ENCODE results near the gene C3orf18. TPM values are rescaled to one million over a fixed set of nuclear protein-coding genes. Genes with fewer than 3 reads are reported as not detected.
A peak's percentile ranks its signal among the peaks of the same experiment; 100 is the strongest.

The C3orf18 gene
- total RNA-seq: 10 to 100 TPM; 53.2 to 58.4 TPM

GRCh38 chr3:50567386-50568167 lies at the start of gene C3orf18:
TSS of gene C3orf18 (minus strand) at chr3:50567747. CDS start at chr3:50565699, 2,048 bp downstream.
- peaks cover 59% of the 10 kb centered on the region for H3K4me1 Mint-ChIP-seq
- peak within 1 kb of the TSS; percentile 96 for H3K27ac Mint-ChIP-seq
- POLR2A ChIA-PET: interaction anchor here (0.7 to 26.1 kb wide), 19 partner anchors 10 to 332 kb away, joined by 3 to 3572 read pairs (median 7); partner anchors contain the start of genes CISH, CYB561D2, HYAL3 and MAPKAPK3
- H3K4me3 Mint-ChIP-seq: peak within 1 kb of the TSS; percentile 96
- no peaks in the 10 kb centered on the region for H3K27me3 Mint-ChIP-seq
- no peaks in the 10 kb centered on the region for H3K9me3 Mint-ChIP-seq
- DNase-seq (peak; percentile 96), ATAC-seq (ENCODE audit: low read depth) (peak; percentile 80)
- H3K36me3 Mint-ChIP-seq: peaks cover 42% of the 10 kb centered on the region

- POLR2A ChIA-PET: interaction anchor here (0.6 to 25.9 kb wide), 14 partner anchors 11 to 1055 kb away, joined by 3 to 3572 read pairs (median 12); partner anchors contain the start of genes C3orf18, CISH, HEMK1 and MANF
- DNase-seq (peak; percentile 98), ATAC-seq (ENCODE audit: low read depth) (peak; percentile 41)
- peak overlapping the region; percentile 95 for H3K27ac Mint-ChIP-seq
- H3K4me1 Mint-ChIP-seq: peaks cover 59% of the 10 kb centered on the region
- peaks cover 49% of the 10 kb centered on the region for H3K36me3 Mint-ChIP-seq
- H3K27me3 Mint-ChIP-seq: no peaks in the 10 kb centered on the region
- peak overlapping the region; percentile 97 for H3K4me3 Mint-ChIP-seq
- H3K9me3 Mint-ChIP-seq: no peaks in the 10 kb centered on the region
These were observed 49.2 kb upstream of the C3orf18 start for GRCh38 chr3:50616770-50617095.

- H3K9me3 Mint-ChIP-seq: no peaks in the 10 kb centered on the region
- peaks cover 52% of the 10 kb centered on the region for H3K36me3 Mint-ChIP-seq
- peak overlapping the region; percentile 97 for H3K4me3 Mint-ChIP-seq
- peak; percentile 1 for ATAC-seq (ENCODE audit: low read depth)
- POLR2A ChIA-PET: interaction anchor here (0.6 to 25.9 kb wide), 20 partner anchors 8 to 1367 kb away, joined by 3 to 3572 read pairs (median 5); partner anchors contain the start of genes ACY1, C3orf18, CISH and DOCK3
- H3K4me1 Mint-ChIP-seq: peaks cover 59% of the 10 kb centered on the region
- no peaks in the 10 kb centered on the region for H3K27me3 Mint-ChIP-seq
- DNase-seq: peak; percentile 81
- H3K27ac Mint-ChIP-seq: peak overlapping the region; percentile 95
These were observed 48.6 kb upstream of the C3orf18 start for GRCh38 chr3:50616003-50616769.

GRCh38 chr3:50615190-50615589 lies 47.6 kb upstream of the C3orf18 start:
- H3K27ac Mint-ChIP-seq: peak overlapping the region; percentile 95
- ATAC-seq (ENCODE audit: low read depth): no peak
- H3K27me3 Mint-ChIP-seq: no peaks in the 10 kb centered on the region
- peaks cover 49% of the 10 kb centered on the region for H3K4me1 Mint-ChIP-seq
- POLR2A ChIA-PET: interaction anchor here (1.0 to 25.9 kb wide), 11 partner anchors 9 to 1368 kb away, joined by 3 to 3572 read pairs (median 20); partner anchors contain the start of genes ACY1, C3orf18, CISH and HEMK1
- H3K4me3 Mint-ChIP-seq: peak overlapping the region; percentile 97
- H3K9me3 Mint-ChIP-seq: no peaks in the 10 kb centered on the region
- H3K36me3 Mint-ChIP-seq: peaks cover 52% of the 10 kb centered on the region
- no peak for DNase-seq

- peaks cover 58% of the 10 kb centered on the region for H3K36me3 Mint-ChIP-seq
- DNase-seq: no peak
- peak overlapping the region; percentile 98 for H3K27ac Mint-ChIP-seq
- peaks cover 34% of the 10 kb centered on the region for H3K4me1 Mint-ChIP-seq
- no peak for ATAC-seq (ENCODE audit: low read depth)
- POLR2A ChIA-PET: interaction anchor here (1.2 to 25.9 kb wide), 12 partner anchors 4 to 887 kb away, joined by 3 to 3572 read pairs (median 17); partner anchors contain the start of genes C3orf18, CISH, DCAF1 and DOCK3
- H3K27me3 Mint-ChIP-seq: no peaks in the 10 kb centered on the region
- H3K4me3 Mint-ChIP-seq: peak overlapping the region; percentile 97
- no peaks in the 10 kb centered on the region for H3K9me3 Mint-ChIP-seq
These were observed 45.7 kb upstream of the C3orf18 start for GRCh38 chr3:50612970-50613846.

- H3K27me3 Mint-ChIP-seq: no peaks in the 10 kb centered on the region
- peak overlapping the region; percentile 97 for H3K4me3 Mint-ChIP-seq
- peaks cover 63% of the 10 kb centered on the region for H3K36me3 Mint-ChIP-seq
- DNase-seq (no peak), ATAC-seq (ENCODE audit: low read depth) (no peak)
- POLR2A ChIA-PET: interaction anchor here (0.6 to 25.9 kb wide), 25 partner anchors 5 to 1371 kb away, joined by 3 to 3572 read pairs (median 6); partner anchors contain the start of genes ACY1, C3orf18, CISH and CYB561D2
- peaks cover 34% of the 10 kb centered on the region for H3K4me1 Mint-ChIP-seq
- no peaks in the 10 kb centered on the region for H3K9me3 Mint-ChIP-seq
- peak overlapping the region; percentile 98 for H3K27ac Mint-ChIP-seq
These were observed 44.8 kb upstream of the C3orf18 start for GRCh38 chr3:50612234-50612882.

GRCh38 chr3:50611464-50612233 lies 44.1 kb upstream of the C3orf18 start, which contains the start of gene CISH:
TSS of gene CISH (minus strand) at chr3:50611774. CDS start at chr3:50611650, 124 bp downstream.
- H3K4me1 Mint-ChIP-seq: peaks cover 36% of the 10 kb centered on the region
- POLR2A ChIA-PET: interaction anchor here (0.6 to 25.9 kb wide), 26 partner anchors 5 to 1665 kb away, joined by 3 to 3572 read pairs (median 4); partner anchors contain the start of genes ACY1, C3orf18, CISH and CYB561D2
- peak within 1 kb of the TSS; percentile 100 for H3K27ac Mint-ChIP-seq
- no peaks in the 10 kb centered on the region for H3K27me3 Mint-ChIP-seq
- H3K4me3 Mint-ChIP-seq: peak within 1 kb of the TSS; percentile 97
- no peaks in the 10 kb centered on the region for H3K9me3 Mint-ChIP-seq
- H3K36me3 Mint-ChIP-seq: peaks cover 70% of the 10 kb centered on the region
- peak; percentile 63 for ATAC-seq (ENCODE audit: low read depth)
- peak; percentile 98 for DNase-seq

- peaks cover 33% of the 10 kb centered on the region for H3K4me1 Mint-ChIP-seq
- POLR2A ChIA-PET: interaction anchor here (1.0 to 25.9 kb wide), 17 partner anchors 6 to 1372 kb away, joined by 3 to 3572 read pairs (median 15); partner anchors contain the start of genes ACY1, C3orf18, CISH and CYB561D2
- H3K36me3 Mint-ChIP-seq: peaks cover 76% of the 10 kb centered on the region
- H3K4me3 Mint-ChIP-seq: peak overlapping the region; percentile 97
- ATAC-seq (ENCODE audit: low read depth) (no peak), DNase-seq (no peak)
- H3K27me3 Mint-ChIP-seq: no peaks in the 10 kb centered on the region
- H3K27ac Mint-ChIP-seq: peak overlapping the region; percentile 100
- no peaks in the 10 kb centered on the region for H3K9me3 Mint-ChIP-seq
These were observed 43.5 kb upstream of the C3orf18 start for GRCh38 chr3:50610992-50611463.

GRCh38 chr3:50610181-50610971 lies 42.8 kb upstream of the C3orf18 start:
- H3K4me1 Mint-ChIP-seq: peaks cover 34% of the 10 kb centered on the region
- H3K9me3 Mint-ChIP-seq: no peaks in the 10 kb centered on the region
- POLR2A ChIA-PET: interaction anchor here (1.1 to 25.9 kb wide), 15 partner anchors 5 to 1667 kb away, joined by 3 to 3572 read pairs (median 9); partner anchors contain the start of genes C3orf18, CISH, CYB561D2 and GNAI2
- H3K36me3 Mint-ChIP-seq: peaks cover 83% of the 10 kb centered on the region
- DNase-seq: peak; percentile 65
- no peak for ATAC-seq (ENCODE audit: low read depth)
- peak overlapping the region; percentile 97 for H3K4me3 Mint-ChIP-seq
- H3K27ac Mint-ChIP-seq: peak overlapping the region; percentile 100
- H3K27me3 Mint-ChIP-seq: no peaks in the 10 kb centered on the region

GRCh38 chr3:50609763-50610085 lies 42.2 kb upstream of the C3orf18 start:
- Mint-ChIP-seq H3K27ac (peak overlapping the region; percentile 100), H3K9me3 (no peaks in the 10 kb centered on the region), H3K27me3 (no peaks in the 10 kb centered on the region), H3K4me3 (peak overlapping the region; percentile 97), H3K4me1 (peaks cover 34% of the 10 kb centered on the region), H3K36me3 (peaks cover 89% of the 10 kb centered on the region)
- ATAC-seq (ENCODE audit: low read depth): no peak
- DNase-seq: no peak
- POLR2A ChIA-PET: interaction anchor here (0.6 to 25.9 kb wide), 17 partner anchors 5 to 1668 kb away, joined by 3 to 3572 read pairs (median 6); partner anchors contain the start of genes C3orf18, CISH, CYB561D2 and GNAI2
